PC-3 (cell line): ENCODE measurements around the gene EGFLAM. TPM values are rescaled to one million over a fixed set of nuclear protein-coding genes. Genes with fewer than 3 reads are reported as not detected.

Experiments used
- ATAC-seq: fragments of 200-7000 bp; cut with Tn5 transposase; 2 replicates; pipeline ENCODE4 v1.9.1; 2020; ENCODE audit warnings: mild to moderate bottlenecking, moderate library complexity
- BruUV-seq: library from RNA; stranded (reverse); fragments of 400-500 nt; replicated peaks from 2 replicates; lab custom pipeline; 2021; lab: Mats Ljungman, UMichigan
- CTCF ChIA-PET: fragments of 300-600 bp; sonication (Branson Sonifier 250); formaldehyde crosslinking; loops from one replicate; lab custom pipeline; 2022; ENCODE audit warnings: antibody characterized with exemption; lab: Charles Lee
- POLR2A ChIA-PET: fragments of 300-600 bp; sonication (Branson Sonifier 250); formaldehyde crosslinking; loops from one replicate; lab custom pipeline; 2022; ENCODE audit warnings: antibody characterized with exemption; ENCODE audit not compliant: unreplicated experiment; lab: Charles Lee
- DNase-seq: peaks from one replicate; pipeline ENCODE4 v3.0.0-alpha.2; 2015
- H2AFZ ChIP-seq: fragments of 300-600 bp; sonication (generic); 2 replicates; pipeline ENCODE4 v1.6.0; 2016; ENCODE audit warnings: antibody characterized with exemption, low read length
- H3F3A ChIP-seq: fragments of 300-600 bp; sonication (generic); one replicate; pipeline ENCODE4 v1.6.0; 2017; ENCODE audit warnings: antibody characterized with exemption, low read length, control low read depth, mild to moderate bottlenecking; ENCODE audit not compliant: unreplicated experiment
- H3K27ac ChIP-seq: fragments of 300-600 bp; sonication (generic); 2 replicates; pipeline ENCODE4 v1.5.1; 2016; ENCODE audit warnings: mild to moderate bottlenecking, low read length
- H3K27me3 ChIP-seq: fragments of 300-600 bp; sonication (generic); 2 replicates; pipeline ENCODE4 v1.6.1; 2016; ENCODE audit warnings: low read length, mixed read lengths
- H3K36me3 ChIP-seq: fragments of 300-600 bp; sonication (generic); 2 replicates; pipeline ENCODE4 v1.6.1; 2016; ENCODE audit warnings: low read depth, mixed run types, low read length, mixed read lengths
- H3K4me1 ChIP-seq: fragments of 300-600 bp; sonication (generic); 2 replicates; pipeline ENCODE4 v1.5.1; 2016; ENCODE audit warnings: low read length; ENCODE audit not compliant: insufficient read depth
- H3K4me2 ChIP-seq: fragments of 300-600 bp; sonication (generic); 2 replicates; pipeline ENCODE4 v1.6.0; 2016; ENCODE audit warnings: low read length
- H3K4me3 ChIP-seq: fragments of 300-600 bp; sonication (generic); 2 replicates; pipeline ENCODE4 v1.5.1; 2016; ENCODE audit warnings: mild to moderate bottlenecking, low read length, mixed read lengths
- H3K79me2 ChIP-seq: fragments of 300-600 bp; sonication (generic); 2 replicates; pipeline ENCODE4 v1.6.1; 2017; ENCODE audit warnings: low read length, mixed read lengths
- H3K9ac ChIP-seq: fragments of 300-600 bp; sonication (generic); 2 replicates; pipeline ENCODE4 v1.6.0; 2016; ENCODE audit warnings: mild to moderate bottlenecking, low read length
- H3K9me2 ChIP-seq: fragments of 300-600 bp; sonication (generic); replicated peaks from 2 replicates; pipeline ENCODE4 v1.6.1; 2016; ENCODE audit warnings: mixed run types, low read length, mixed read lengths
- H3K9me3 ChIP-seq: fragments of 300-600 bp; sonication (generic); 2 replicates; pipeline ENCODE4 v1.6.1; 2016; ENCODE audit warnings: low read length, mixed read lengths
- H4K20me1 ChIP-seq: fragments of 300-600 bp; sonication (generic); 2 replicates; pipeline ENCODE4 v1.6.1; 2016; ENCODE audit warnings: low read length, mixed read lengths
- EZH2 ChIP-seq: fragments of 300-600 bp; sonication (generic); IDR thresholded peaks from one replicate; pipeline ENCODE4 v1.6.1; 2017; ENCODE audit warnings: antibody characterized with exemption, mild to moderate bottlenecking, low read length; ENCODE audit not compliant: unreplicated experiment
- EZH2phosphoT487 ChIP-seq: fragments of 300-600 bp; sonication (generic); IDR thresholded peaks from 2 replicates; pipeline ENCODE4 v1.6.1; 2018; ENCODE audit warnings: mild to moderate bottlenecking, antibody characterized with exemption, low read length, borderline replicate concordance
- intact Hi-C: fragments of 100-400 bp; cut with micrococcal nuclease; formaldehyde crosslinking; loops from 2 replicates; pipeline ENCODE4 v1.9.0; 2023
- total RNA-seq: library from RNA; depleted of rRNA; stranded (reverse); fragments of >200 nt; gene quantifications from 2 replicates; pipeline ENCODE4 v1.2.3, GENCODE V29; 2014
- TF ChIP-seq, protein P1 (sequence below): fragments of 300-600 bp; sonication (generic); conservative IDR thresholded peaks from 2 replicates; pipeline ENCODE4 v1.5.1; 2017; ENCODE audit warnings: antibody characterized with exemption, low read depth, mild to moderate bottlenecking, low read length

Gene EGFLAM
- total RNA-seq, 1 experiment from 2014 or later = not detected

DNA sequence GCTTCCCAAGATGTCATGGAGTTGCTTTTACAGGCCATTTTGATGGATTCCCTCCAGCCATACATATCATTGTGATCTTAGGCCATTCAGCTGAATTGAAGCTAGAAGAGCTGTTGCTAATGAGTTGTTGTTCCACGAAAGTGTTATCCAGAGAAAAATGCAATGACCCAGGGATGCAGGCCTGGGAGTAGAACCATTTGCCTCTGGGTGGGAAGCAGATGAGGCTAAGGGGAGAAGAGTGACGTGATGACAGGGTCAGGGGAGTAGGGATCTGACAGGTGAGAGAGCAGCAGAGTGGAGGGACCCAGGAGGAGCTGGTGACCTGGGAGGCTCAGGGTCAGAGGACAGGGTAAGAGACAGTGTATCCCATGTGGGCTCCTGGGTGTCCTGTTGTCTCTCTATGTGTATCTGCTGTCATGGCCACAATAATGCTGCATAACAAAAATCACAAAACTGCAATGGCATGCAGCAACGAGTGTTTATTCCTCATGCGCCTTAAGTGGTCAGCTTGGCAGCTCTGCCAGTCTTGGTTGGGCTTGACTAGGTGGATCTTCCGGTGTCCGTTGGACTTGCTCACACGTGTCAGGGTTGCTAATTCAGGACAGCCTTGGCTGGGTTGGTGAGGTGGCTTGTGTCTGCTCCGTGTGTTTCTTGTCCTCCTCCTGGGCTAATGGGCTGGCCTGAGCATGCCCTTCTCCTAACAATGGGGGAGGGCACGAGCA lies 207.5 kb downstream of the EGFLAM start:
- no peak overlapping the region for H3K27ac ChIP-seq
- no peaks in the 10 kb centered on the region for H3K27me3 ChIP-seq
- ChIA-PET POLR2A (no interaction called here), CTCF (no interaction called here)
- no peak overlapping the region for H2AFZ ChIP-seq
- peaks cover 4% of the 10 kb centered on the region for H3F3A ChIP-seq
- TF ChIP-seq EZH2 = no peak
- no peak for TF ChIP-seq EZH2phosphoT487
- TF ChIP-seq, protein P1, sequence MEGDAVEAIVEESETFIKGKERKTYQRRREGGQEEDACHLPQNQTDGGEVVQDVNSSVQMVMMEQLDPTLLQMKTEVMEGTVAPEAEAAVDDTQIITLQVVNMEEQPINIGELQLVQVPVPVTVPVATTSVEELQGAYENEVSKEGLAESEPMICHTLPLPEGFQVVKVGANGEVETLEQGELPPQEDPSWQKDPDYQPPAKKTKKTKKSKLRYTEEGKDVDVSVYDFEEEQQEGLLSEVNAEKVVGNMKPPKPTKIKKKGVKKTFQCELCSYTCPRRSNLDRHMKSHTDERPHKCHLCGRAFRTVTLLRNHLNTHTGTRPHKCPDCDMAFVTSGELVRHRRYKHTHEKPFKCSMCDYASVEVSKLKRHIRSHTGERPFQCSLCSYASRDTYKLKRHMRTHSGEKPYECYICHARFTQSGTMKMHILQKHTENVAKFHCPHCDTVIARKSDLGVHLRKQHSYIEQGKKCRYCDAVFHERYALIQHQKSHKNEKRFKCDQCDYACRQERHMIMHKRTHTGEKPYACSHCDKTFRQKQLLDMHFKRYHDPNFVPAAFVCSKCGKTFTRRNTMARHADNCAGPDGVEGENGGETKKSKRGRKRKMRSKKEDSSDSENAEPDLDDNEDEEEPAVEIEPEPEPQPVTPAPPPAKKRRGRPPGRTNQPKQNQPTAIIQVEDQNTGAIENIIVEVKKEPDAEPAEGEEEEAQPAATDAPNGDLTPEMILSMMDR = no peak
- H3K79me2 ChIP-seq = no peaks in the 10 kb centered on the region
- no peaks in the 10 kb centered on the region for H3K9me2 ChIP-seq
- intact Hi-C loops = no loop called here
- no TSS peak for BruUV-seq
- H3K9ac ChIP-seq = no peak overlapping the region
- DNase-seq (no peak), ATAC-seq (no peak)
- H3K4me3 ChIP-seq = no peak overlapping the region
- no peaks in the 10 kb centered on the region for H3K36me3 ChIP-seq
- H3K4me2 ChIP-seq = no peak overlapping the region
- no peaks in the 10 kb centered on the region for H4K20me1 ChIP-seq
- H3K9me3 ChIP-seq = no peaks in the 10 kb centered on the region
- peaks cover 55% of the 10 kb centered on the region for H3K4me1 ChIP-seq

DNA sequence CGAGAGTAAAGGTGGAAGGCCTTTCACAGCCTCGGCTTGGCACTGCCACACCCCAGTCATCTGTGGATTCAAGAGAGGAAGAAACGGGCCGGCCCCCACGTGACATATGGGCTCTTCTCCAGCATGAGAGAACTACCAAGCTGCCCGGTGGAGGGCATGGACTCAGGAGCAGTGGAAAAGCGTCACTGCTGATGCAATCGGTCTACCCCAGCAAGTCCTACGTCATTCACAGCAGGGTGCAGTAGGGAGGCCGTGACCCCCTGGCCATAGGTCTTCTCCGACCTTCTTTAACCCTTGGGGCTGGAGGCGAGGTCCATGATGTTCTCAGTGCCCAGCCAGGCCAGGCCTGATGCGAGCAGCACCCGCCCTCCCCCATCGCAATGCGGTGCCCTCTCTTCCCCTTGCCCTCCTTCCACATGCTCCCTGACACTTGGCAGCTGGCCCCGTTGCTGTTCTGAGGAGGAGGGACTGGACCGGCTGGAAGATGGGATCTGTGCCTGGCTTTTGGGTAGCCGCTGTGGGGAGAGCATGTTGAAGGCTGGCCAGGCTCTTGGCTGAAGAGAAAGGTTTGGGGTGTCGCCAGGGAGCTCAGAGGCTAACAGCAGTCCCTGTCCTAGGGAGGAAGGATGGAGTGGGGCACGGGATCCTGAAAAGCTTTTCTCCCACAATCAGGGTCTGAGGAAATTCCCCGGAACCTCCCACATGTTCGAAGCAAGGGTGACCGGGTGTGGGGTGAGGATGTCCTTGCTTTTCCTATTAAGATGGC lies 208.2 kb downstream of the EGFLAM start:
- POLR2A ChIA-PET = no interaction called here
- no peak for ATAC-seq
- Histone ChIP-seq H4K20me1 (no peaks in the 10 kb centered on the region), H3F3A (peaks cover 4% of the 10 kb centered on the region), H3K9me3 (no peaks in the 10 kb centered on the region), H3K9me2 (no peaks in the 10 kb centered on the region), H3K9ac (no peak overlapping the region), H3K36me3 (no peaks in the 10 kb centered on the region), H2AFZ (no peak overlapping the region), H3K4me1 (peaks cover 55% of the 10 kb centered on the region), H3K27me3 (no peaks in the 10 kb centered on the region), H3K4me2 (peak overlapping the region; percentile 67; the same call in 1 of the 2 replicates), H3K27ac (no peak overlapping the region), H3K79me2 (no peaks in the 10 kb centered on the region), H3K4me3 (no peak overlapping the region)
- intact Hi-C loops = no loop called here
- TF ChIP-seq, protein P1 = no peak
- TF ChIP-seq EZH2phosphoT487 (no peak), EZH2 (no peak)
- no peak for DNase-seq
- no TSS peak for BruUV-seq
- CTCF ChIA-PET = interaction anchor here (1.0 to 1.1 kb wide), 3 partner anchors 25 to 342 kb away, joined by 3 to 6 read pairs (median 5); no protein-coding TSS in a partner anchor
